A549 (cell line): ENCODE results near the gene HBA2.

Source experiments
- BHLHE40 ChIP-seq: IDR thresholded peaks from 2 replicates; pipeline ENCODE4 v1.6.1; 2012; ENCODE audit warnings: low read depth, low read length, inconsistent platforms
- CHD2 ChIP-seq: fragments of 150-350 bp; IDR thresholded peaks from 2 replicates; pipeline ENCODE4 v1.6.1; 2014; ENCODE audit warnings: low read length; ENCODE audit not compliant: partially characterized antibody
- HDAC2 ChIP-seq: fragments of 200-600 bp; sonication (generic); IDR thresholded peaks from 2 replicates; pipeline ENCODE4 v1.6.1; 2016
- HOXA7 ChIP-seq: fragments of 250-450 bp; sonication (Bioruptor Pico); IDR thresholded peaks from 2 replicates; pipeline ENCODE4 v1.5.0; 2020; ENCODE audit warnings: mild to moderate bottlenecking, moderate library complexity
- JUN ChIP-seq, 2 experiments: fragments of >200 bp; sonication (Bioruptor Twin); formaldehyde crosslinking; IDR thresholded peaks; 2 replicates in 1 of 2; 3 replicates in 1 of 2; pipeline ENCODE4 v1.6.1; 2016 to 2017
- KDM1A ChIP-seq: fragments of 200-600 bp; sonication (generic); IDR thresholded peaks from 2 replicates; pipeline ENCODE4 v1.6.1; 2016; ENCODE audit warnings: low read depth, mild to moderate bottlenecking
- MAFK ChIP-seq: fragments of 450-650 bp; IDR thresholded peaks from 2 replicates; pipeline ENCODE4 v1.6.1; 2014; ENCODE audit not compliant: partially characterized antibody
- MAZ ChIP-seq: fragments of 150-350 bp; IDR thresholded peaks from 2 replicates; pipeline ENCODE4 v1.6.1; 2014; ENCODE audit warnings: antibody characterized with exemption, low read depth, low read length, borderline replicate concordance
- NFE2L2 ChIP-seq: fragments of 150-350 bp; conservative IDR thresholded peaks from 2 replicates; pipeline ENCODE4 v1.6.1; 2014; ENCODE audit warnings: low read length
- POLR2A ChIP-seq: IDR thresholded peaks from 2 replicates; pipeline ENCODE4 v1.6.1; 2012; ENCODE audit warnings: mild to moderate bottlenecking, low read length
- RAD21 ChIP-seq, 2 experiments: fragments of >200 bp in 1 of 2; sonication (Bioruptor Twin) in 1 of 2; formaldehyde crosslinking in 1 of 2; IDR thresholded peaks in 1 of 2; conservative IDR thresholded peaks in 1 of 2; 2 replicates in 1 of 2; 3 replicates in 1 of 2; pipeline ENCODE4 v1.6.1; 2012 to 2018; ENCODE audit warnings: inconsistent platforms in 1 of 2
- SREBF2 ChIP-seq: fragments of 450-650 bp; IDR thresholded peaks from 2 replicates; pipeline ENCODE4 v1.6.1; 2014; ENCODE audit warnings: mild to moderate bottlenecking, moderate library complexity
- TF ChIP-seq, protein P1 (sequence below): fragments of >200 bp; sonication (Bioruptor Twin); formaldehyde crosslinking; IDR thresholded peaks from 3 replicates; pipeline ENCODE4 v1.5.1; 2016

DNA sequence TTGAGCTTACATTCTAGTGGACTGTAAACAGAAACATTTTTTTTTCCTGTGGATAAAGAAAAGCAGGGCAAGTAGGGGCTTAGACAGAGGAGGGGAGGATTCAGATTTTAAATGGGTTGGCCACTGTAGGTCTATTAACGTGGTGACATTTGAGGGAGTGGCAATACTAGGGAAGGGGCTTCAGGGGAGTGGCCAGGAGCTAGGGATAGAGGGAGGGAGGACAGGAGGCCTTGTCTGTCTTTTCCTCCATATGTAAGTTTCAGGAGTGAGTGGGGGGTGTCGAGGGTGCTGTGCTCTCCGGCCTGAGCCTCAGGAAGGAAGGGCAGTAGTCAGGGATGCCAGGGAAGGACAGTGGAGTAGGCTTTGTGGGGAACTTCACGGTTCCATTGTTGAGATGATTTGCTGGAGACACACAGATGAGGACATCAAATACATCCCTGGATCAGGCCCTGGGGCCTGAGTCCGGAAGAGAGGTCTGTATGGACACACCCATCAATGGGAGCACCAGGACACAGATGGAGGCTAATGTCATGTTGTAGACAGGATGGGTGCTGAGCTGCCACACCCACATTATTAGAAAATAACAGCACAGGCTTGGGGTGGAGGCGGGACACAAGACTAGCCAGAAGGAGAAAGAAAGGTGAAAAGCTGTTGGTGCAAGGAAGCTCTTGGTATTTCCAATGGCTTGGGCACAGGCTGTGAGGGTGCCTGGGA lies 13.4 kb upstream of the HBA2 start:
- TF ChIP-seq MAFK, result no peak
- no peak for TF ChIP-seq JUN (IDR thresholded peaks at IDR 0.05)
- TF ChIP-seq KDM1A, result no peak
- TF ChIP-seq, protein P1, sequence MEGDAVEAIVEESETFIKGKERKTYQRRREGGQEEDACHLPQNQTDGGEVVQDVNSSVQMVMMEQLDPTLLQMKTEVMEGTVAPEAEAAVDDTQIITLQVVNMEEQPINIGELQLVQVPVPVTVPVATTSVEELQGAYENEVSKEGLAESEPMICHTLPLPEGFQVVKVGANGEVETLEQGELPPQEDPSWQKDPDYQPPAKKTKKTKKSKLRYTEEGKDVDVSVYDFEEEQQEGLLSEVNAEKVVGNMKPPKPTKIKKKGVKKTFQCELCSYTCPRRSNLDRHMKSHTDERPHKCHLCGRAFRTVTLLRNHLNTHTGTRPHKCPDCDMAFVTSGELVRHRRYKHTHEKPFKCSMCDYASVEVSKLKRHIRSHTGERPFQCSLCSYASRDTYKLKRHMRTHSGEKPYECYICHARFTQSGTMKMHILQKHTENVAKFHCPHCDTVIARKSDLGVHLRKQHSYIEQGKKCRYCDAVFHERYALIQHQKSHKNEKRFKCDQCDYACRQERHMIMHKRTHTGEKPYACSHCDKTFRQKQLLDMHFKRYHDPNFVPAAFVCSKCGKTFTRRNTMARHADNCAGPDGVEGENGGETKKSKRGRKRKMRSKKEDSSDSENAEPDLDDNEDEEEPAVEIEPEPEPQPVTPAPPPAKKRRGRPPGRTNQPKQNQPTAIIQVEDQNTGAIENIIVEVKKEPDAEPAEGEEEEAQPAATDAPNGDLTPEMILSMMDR, result no peak
- no peak for TF ChIP-seq POLR2A
- no peak for TF ChIP-seq CHD2
- no peak for TF ChIP-seq SREBF2
- TF ChIP-seq HDAC2, result no peak
- TF ChIP-seq BHLHE40, result no peak
- no peak for TF ChIP-seq HOXA7 (CRISPR knock-in tag)
- TF ChIP-seq RAD21 (conservative IDR thresholded peaks at IDR 0.05 in 1 of 2, IDR thresholded peaks at IDR 0.05 in 1 of 2), result no peak
- TF ChIP-seq NFE2L2, result no peak
- no peak for TF ChIP-seq MAZ
